Measurements from ENCODE around the gene OAF.

- TF ChIP-seq POLR2A (IDR thresholded peaks at IDR 0.05) (no peak), CTCF (IDR thresholded peaks at IDR 0.05) (no peak), EP300 (IDR thresholded peaks at IDR 0.05) (no peak)
Measured at GRCh38 chr11:120197251-120197891, 13.5 kb upstream of the OAF start.
